Measurements from ENCODE around the gene SCGB3A1. TPM values are rescaled to one million over a fixed set of nuclear protein-coding genes. Genes with fewer than 3 reads are reported as not detected.

The SCGB3A1 gene
- total and polyA plus RNA-seq, 2 donors (not counting 1 experiment from before 2014, with no cell fraction given): not detected

DNA sequence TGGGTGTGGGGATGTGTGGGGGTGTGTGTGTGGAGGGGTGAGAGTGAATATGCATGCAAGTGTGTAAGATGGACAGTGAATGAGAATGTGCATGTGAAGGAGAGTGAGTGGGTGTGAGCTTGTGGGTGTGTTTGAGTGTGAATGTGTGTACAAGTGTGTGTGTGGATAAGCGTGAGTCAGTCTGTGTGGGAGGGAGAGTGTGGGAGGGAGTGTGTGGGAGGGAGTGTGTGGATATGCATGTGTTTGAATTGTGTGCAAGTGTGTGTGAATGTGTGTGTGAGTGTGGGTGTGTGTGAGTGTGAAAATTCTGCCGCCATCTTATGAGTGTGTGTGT lies 3.7 kb upstream of the SCGB3A1 start:
- TF ChIP-seq EZH2 (IDR thresholded peaks at IDR 0.05; ENCODE audit: borderline replicate concordance, insufficient read depth, low read depth, low read length, poor library complexity, severe bottlenecking): no peak
- TF ChIP-seq, protein P1, sequence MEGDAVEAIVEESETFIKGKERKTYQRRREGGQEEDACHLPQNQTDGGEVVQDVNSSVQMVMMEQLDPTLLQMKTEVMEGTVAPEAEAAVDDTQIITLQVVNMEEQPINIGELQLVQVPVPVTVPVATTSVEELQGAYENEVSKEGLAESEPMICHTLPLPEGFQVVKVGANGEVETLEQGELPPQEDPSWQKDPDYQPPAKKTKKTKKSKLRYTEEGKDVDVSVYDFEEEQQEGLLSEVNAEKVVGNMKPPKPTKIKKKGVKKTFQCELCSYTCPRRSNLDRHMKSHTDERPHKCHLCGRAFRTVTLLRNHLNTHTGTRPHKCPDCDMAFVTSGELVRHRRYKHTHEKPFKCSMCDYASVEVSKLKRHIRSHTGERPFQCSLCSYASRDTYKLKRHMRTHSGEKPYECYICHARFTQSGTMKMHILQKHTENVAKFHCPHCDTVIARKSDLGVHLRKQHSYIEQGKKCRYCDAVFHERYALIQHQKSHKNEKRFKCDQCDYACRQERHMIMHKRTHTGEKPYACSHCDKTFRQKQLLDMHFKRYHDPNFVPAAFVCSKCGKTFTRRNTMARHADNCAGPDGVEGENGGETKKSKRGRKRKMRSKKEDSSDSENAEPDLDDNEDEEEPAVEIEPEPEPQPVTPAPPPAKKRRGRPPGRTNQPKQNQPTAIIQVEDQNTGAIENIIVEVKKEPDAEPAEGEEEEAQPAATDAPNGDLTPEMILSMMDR (IDR thresholded peaks at IDR 0.05): no peak
- ChIA-PET POLR2A (no interaction called here), CTCF (no interaction called here)
- intact Hi-C loops (cut with micrococcal nuclease): no loop called here
- no peak overlapping the region for H3K27ac Mint-ChIP-seq
- no peaks in the 10 kb centered on the region for H3K4me1 Mint-ChIP-seq
- H3K9me3 Mint-ChIP-seq (ENCODE audit: insufficient read depth): no peaks in the 10 kb centered on the region
- H3K9ac ChIP-seq (ENCODE audit: low read length): no peak overlapping the region
- H3K27me3 Mint-ChIP-seq: peaks cover 16% of the 10 kb centered on the region
- H3K27me3 ChIP-seq (replicated peaks in 1 of 4; ENCODE audit: control extremely low read depth in 1 of 4, control insufficient read depth in 3 of 4, insufficient read depth in 4 of 4, low read length in 3 of 4): peaks cover 0 to 12% (median 2%) of the 10 kb centered on the region in 4 experiments
- H3K4me2 ChIP-seq (replicated peaks; ENCODE audit: low read depth, low read length, poor library complexity, severe bottlenecking): no peak overlapping the region
- H3K36me3 ChIP-seq (replicated peaks in 1 of 2; ENCODE audit: control extremely low read depth in 1 of 2, control insufficient read depth in 1 of 2, extremely low read depth in 1 of 2, insufficient read depth in 2 of 2, low read length in 1 of 2): no peaks in the 10 kb centered on the region
- ATAC-seq (ENCODE audit: low read depth) (no peak), DNase-seq (no peak)
- no peaks in the 10 kb centered on the region for H4K20me1 ChIP-seq (ENCODE audit: control insufficient read depth, insufficient read depth, low read length, poor library complexity, severe bottlenecking)
- no peaks in the 10 kb centered on the region for H3K79me2 ChIP-seq (ENCODE audit: control insufficient read depth, insufficient read depth, low read length)
- no peak overlapping the region for H3K27ac ChIP-seq (ENCODE audit: low read length in 2 of 2)
- H3K4me3 Mint-ChIP-seq: no peak overlapping the region
- H3K4me1 ChIP-seq (ENCODE audit: control insufficient read depth in 2 of 2, insufficient read depth in 2 of 2, low read length in 2 of 2): no peaks in the 10 kb centered on the region
- H3K4me3 ChIP-seq (ENCODE audit: control extremely low read depth in 1 of 5, extremely low read depth in 1 of 5, insufficient read depth in 1 of 5, low read depth in 2 of 5, low read length in 4 of 5): no peak overlapping the region
- WGBS (ENCODE audit: insufficient coverage): 88% methylated on average over 1 of the region's 2 CpGs
- no peak overlapping the region for H2AFZ ChIP-seq (ENCODE audit: insufficient read depth, low read depth, low read length, poor library complexity, severe bottlenecking)
- peaks cover 0 to 5% (median 0%) of the 10 kb centered on the region in 3 donors for H3K9me3 ChIP-seq (ENCODE audit: control extremely low read depth in 1 of 3, control insufficient read depth in 2 of 3, insufficient read depth in 1 of 3, low read length in 2 of 3)

DNA sequence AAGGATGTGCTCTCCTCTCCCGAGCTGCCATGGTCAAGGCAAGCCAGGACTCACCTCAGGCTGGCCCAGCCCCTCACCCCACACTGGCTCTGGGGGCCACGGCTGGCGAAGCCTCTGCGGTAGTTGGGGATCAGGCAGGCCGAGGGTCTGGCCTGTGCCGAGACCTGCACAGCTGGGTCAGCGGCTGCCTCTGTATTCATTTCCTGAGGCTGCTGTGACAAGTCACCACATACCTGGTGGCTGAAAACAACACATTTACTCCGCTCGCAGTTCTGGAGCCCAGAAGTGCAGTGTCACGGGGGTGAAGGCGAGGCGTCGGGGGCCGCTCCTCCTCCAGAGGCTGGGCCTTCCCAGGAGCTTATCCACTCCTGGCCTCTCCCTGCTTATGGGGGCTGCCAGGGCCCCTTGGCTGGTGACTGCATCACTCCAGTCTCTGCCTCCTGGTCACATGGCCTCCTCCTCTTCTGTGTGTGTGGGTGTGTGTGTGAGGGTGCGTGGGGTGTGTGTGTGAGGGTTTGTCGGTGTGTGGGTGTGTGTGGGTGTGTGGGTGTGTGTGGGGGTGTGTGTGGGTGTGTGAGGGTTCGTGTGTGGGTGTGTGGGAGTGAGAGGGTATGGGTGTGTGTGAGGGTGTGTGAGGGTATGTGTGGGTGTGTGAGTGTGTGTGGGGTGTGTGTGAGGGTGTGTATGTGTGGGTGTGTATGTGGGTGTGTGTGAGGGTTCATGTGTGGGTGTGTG lies 3.2 kb upstream of the SCGB3A1 start:
- Histone ChIP-seq H3K4me3 (ENCODE audit: control extremely low read depth in 1 of 5, extremely low read depth in 1 of 5, insufficient read depth in 1 of 5, low read depth in 2 of 5, low read length in 4 of 5) (no peak overlapping the region), H2AFZ (ENCODE audit: insufficient read depth, low read depth, low read length, poor library complexity, severe bottlenecking) (no peak overlapping the region), H3K36me3 (replicated peaks in 1 of 2; ENCODE audit: control extremely low read depth in 1 of 2, control insufficient read depth in 1 of 2, extremely low read depth in 1 of 2, insufficient read depth in 2 of 2, low read length in 1 of 2) (no peaks in the 10 kb centered on the region), H3K9me3 (ENCODE audit: control extremely low read depth in 1 of 3, control insufficient read depth in 2 of 3, insufficient read depth in 1 of 3, low read length in 2 of 3) (peaks cover 0 to 5% (median 0%) of the 10 kb centered on the region in 3 donors), H3K9ac (ENCODE audit: low read length) (no peak overlapping the region), H3K4me2 (replicated peaks; ENCODE audit: low read depth, low read length, poor library complexity, severe bottlenecking) (no peak overlapping the region), H3K27ac (ENCODE audit: low read length in 2 of 2) (no peak overlapping the region), H3K79me2 (ENCODE audit: control insufficient read depth, insufficient read depth, low read length) (no peaks in the 10 kb centered on the region), H4K20me1 (ENCODE audit: control insufficient read depth, insufficient read depth, low read length, poor library complexity, severe bottlenecking) (no peaks in the 10 kb centered on the region), H3K4me1 (ENCODE audit: control insufficient read depth in 2 of 2, insufficient read depth in 2 of 2, low read length in 2 of 2) (no peaks in the 10 kb centered on the region), H3K27me3 (replicated peaks in 1 of 4; ENCODE audit: control extremely low read depth in 1 of 4, control insufficient read depth in 3 of 4, insufficient read depth in 4 of 4, low read length in 3 of 4) (peaks cover 0 to 13% (median 2%) of the 10 kb centered on the region in 4 experiments)
- TF ChIP-seq, protein P1 (IDR thresholded peaks at IDR 0.05): no peak
- TF ChIP-seq EZH2 (IDR thresholded peaks at IDR 0.05; ENCODE audit: borderline replicate concordance, insufficient read depth, low read depth, low read length, poor library complexity, severe bottlenecking): no peak
- Mint-ChIP-seq H3K9me3 (ENCODE audit: insufficient read depth) (no peaks in the 10 kb centered on the region), H3K4me1 (peaks cover 3% of the 10 kb centered on the region), H3K27ac (no peak overlapping the region), H3K27me3 (peaks cover 21% of the 10 kb centered on the region), H3K4me3 (no peak overlapping the region)
- POLR2A ChIA-PET: no interaction called here
- DNase-seq: no peak
- intact Hi-C loops (cut with micrococcal nuclease): no loop called here
- no peak for ATAC-seq (ENCODE audit: low read depth)
- CTCF ChIA-PET: no interaction called here
- WGBS (ENCODE audit: insufficient coverage): 86% methylated on average over 16 of the region's 17 CpGs

All from B cell (primary cell).